NCI-H748 (cell line): ENCODE data around the gene ELMOD3.
"Not testable (repeated sequence)": the region's sequence is repeated elsewhere in the genome, so short reads cannot be mapped to it uniquely, and the experiment has no call there.

Experiments
- DNase-seq: peaks from one replicate; lab custom pipeline; 2025; ENCODE audit not compliant: unreplicated experiment; lab: John Stamatoyannopoulos, UW

The ELMOD3 gene

GRCh38 chr2:85329181-85329651 lies 25.4 kb upstream of the ELMOD3 start:
- DNase-seq, result no peak

- DNase-seq, result not testable (repeated sequence)
Measured at GRCh38 chr2:85329701-85330100, 24.9 kb upstream of the ELMOD3 start.

GRCh38 chr2:85330839-85331636 lies 23.5 kb upstream of the ELMOD3 start:
- DNase-seq, result no peak

GRCh38 chr2:85333877-85334276 lies 20.7 kb upstream of the ELMOD3 start:
- not testable (repeated sequence) for DNase-seq

DNA sequence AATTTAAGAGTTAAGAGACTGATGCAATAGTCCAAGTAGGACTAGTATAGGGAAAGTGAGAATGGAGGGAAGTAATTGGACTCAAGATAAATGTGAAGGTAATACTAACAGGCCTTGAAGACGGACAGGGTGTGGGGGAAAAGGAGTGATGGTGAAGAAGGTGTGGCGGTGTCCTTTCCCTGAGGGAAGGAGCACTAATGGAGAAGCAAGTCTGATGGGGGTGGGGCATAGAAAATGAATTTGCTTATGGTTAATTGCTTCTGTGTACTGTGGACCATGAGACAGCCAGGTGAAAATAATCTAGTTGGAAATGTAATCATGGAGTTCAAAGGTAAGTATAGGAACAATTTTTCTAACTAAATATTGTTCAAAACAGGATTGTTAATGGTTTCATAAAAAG lies 19.6 kb upstream of the ELMOD3 start:
- no peak for DNase-seq

DNA sequence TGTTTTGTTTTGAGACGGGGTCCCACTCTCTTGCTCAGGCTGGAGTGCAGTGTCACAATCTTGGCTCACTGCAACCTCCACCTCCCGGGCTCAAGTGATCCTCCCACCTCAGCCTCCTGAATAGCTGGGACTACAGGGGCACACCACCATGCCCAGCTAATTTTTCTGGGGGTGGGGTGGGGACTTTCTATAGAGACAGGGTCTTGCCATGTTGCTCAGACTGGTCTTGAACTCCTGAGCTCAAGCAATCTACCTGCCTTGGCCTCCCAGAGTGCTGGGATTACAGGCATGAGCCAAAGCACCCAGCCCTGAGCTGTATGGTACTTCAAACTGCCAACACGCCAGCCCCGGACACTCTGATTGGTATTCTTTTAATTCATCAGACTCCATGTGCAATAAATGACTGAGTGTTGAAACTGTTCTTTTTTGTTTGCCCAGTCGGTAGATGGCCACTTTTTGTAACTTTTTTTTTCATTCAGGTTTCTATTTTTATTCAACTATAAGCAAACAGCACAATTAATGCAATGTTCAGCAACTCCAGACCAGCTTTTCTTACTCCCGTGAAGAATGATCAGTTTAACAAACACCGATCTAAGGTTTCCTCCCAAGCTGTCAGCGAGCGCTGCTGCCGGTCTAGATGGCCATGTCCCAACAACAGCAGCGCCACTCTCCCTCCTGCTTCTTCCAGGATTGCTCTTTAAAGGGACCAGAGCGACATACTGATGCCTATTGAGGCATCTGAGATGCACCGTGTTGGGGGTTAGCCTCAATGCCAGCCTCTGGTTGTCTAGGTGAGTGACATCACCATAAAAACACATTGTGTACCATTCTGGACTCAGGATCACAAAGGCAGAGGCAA lies 14.3 kb upstream of the ELMOD3 start:
- DNase-seq, result no peak

DNA sequence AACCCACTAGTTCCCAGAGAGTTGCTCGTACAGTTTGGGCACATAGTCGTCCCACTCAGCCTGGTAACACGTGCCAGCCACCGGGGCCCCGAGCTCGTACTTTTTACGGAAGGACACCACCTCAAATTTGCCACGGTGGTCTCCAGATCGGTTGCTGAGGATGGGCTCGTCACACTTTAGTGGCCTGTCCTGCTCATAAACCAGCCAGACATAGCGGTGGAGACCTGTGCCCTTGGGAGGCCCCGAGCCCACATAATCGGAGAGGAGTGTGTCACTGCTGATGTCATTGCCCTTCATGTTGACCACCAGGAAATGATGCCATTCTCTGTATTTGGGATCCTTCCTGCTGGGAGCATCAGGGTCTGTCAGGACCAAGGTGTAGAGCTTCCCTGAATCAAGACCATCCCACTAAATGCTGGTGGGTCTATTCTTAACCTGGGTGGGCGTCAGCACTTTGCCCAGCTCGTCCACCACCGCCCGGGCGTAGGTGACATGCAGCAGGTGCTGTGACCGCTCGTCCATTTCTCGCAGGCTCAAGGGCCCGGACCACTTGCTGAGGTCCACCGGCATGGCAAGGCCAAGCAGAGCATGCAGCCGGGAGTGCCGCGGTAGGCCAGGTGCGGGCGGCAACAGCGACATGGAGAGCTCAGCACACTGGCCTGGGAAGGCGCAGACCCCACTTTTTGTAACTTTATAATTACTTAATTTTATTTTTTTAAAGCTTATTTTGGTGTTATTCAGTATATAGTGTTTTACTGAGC lies 13.1 kb upstream of the ELMOD3 start:
- no peak for DNase-seq

- DNase-seq, result no peak
Measured at GRCh38 chr2:85342156-85342555, 12.4 kb upstream of the ELMOD3 start.

GRCh38 chr2:85343207-85343895 lies 11.2 kb upstream of the ELMOD3 start:
- not testable (repeated sequence) for DNase-seq

DNA sequence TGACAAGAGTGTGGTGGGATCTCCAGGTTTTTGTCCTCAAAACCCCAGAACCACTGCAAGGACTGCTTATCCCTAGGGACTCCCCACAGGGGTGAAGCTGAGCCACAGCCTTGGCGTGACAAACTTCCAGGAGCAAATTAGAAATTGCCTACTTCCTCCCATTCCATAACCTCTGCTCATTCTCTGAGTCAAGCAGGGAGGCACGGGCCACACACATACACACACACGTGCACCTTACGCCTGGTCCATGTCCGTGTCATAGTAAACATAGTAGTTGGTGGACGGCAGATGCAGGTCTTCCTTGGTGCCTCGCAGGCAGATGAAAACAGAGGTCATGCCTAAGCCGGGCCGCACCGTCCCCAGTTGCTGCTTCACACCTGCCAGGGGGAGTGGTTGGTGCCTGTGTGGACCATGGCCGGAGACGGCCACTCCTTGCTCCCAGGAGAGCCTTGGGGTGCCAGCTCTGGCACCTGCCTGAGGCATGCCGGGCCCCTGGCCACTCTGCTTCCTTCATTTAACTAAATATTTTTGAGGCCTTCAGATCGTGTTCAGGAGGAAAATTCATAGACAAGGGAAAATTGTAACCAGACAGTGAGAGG lies 10.1 kb upstream of the ELMOD3 start:
- DNase-seq, result no peak

DNA sequence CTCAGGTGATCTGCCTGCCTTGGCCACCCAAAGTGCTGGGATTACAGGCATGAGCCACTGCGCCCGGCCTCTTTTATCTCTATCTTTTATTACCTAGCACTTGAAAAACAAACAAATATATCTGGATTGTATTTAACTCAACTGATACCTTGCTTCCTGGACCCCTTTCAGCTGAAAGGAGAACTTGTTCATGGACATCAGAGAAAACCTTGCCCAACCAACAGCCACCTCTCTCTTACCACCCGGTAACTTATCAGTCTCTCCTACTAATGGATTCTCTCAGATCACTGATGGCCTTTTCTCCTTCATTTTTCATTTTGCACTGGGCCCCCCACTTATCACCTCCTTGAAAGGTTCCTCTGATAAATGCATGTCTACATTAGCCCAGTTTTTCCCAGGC lies 7.0 kb upstream of the ELMOD3 start:
- DNase-seq, result no peak

DNA sequence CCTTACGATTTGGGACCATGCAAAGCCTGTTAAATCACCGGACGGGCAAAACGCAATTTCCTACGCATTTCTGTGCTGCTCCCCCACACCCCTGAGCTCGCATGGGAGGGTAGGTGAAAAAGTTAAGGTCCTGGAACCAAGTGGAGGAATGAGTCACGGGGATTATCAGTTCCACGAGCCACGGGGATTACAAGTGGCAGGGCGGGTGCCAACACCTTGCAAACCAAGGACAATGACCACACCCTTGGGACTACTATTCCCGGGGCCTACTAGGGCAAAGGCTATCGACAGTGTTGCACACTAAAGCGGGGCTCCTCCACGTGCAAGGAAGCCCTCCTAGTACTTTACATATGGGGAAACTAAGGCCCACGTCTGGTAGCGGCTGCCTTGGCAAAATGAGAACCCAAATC lies 688 bp upstream of the ELMOD3 start:
- peak; percentile 18 for DNase-seq

DNA sequence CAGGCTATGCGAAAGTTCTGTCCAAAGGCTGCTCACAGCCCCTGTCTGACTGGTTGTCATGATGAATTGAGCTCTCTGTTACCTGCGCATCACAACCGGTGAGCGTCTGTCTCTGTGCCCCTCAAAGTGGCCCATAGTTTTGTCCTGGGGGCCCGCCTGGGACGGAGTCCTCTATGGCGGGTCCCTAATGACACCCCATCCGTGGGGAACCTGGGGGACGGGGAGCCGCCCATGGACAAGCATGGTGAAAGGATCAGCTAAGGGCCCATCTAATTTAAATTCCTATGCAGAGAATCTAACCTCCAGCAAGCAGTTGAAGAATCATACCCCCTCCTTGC lies 473 bp downstream of the ELMOD3 start:
- DNase-seq, result no peak

- no peak for DNase-seq
Measured at GRCh38 chr2:85355521-85355920, 952 bp downstream of the ELMOD3 start.

GRCh38 chr2:85356186-85356585 lies 1.6 kb downstream of the ELMOD3 start:
- DNase-seq, result no peak

- no peak for DNase-seq
Measured at GRCh38 chr2:85357736-85358135, 3.2 kb downstream of the ELMOD3 start.

DNA sequence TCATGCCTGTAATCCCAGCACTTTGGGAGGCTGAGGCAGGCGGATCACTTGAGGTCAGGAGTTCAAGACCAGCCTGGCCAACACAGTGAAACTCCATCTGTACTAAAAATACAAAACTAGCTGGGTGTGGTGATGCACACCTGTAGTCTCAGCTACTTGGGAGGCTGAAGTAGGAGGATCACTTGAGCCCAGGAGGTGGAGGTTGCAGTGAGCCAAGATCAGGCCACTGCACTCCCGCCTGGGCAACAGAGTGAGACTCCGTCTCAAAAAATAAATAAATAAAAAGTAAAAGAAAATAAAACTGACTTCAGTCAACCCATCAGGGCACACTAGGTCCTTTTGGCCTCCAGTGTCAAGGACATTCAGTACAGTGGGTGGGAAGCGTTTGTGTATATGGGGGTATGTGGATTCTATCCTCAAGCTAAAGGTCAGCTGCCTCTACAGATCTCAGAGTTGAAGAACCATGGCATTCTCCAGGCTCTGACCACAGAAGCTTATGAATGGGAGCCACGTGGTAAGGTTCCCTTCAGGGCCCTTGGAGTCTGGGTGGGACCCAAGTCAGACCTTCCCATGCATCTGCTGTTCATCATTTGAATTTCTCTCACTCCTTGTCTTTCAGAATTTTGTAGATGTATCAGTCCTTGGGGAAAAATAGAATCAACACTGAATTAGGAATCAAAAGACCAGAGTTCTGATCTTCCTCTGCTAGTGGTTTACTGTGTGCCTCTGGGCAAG lies 8.3 kb downstream of the ELMOD3 start:
- not testable (repeated sequence) for DNase-seq

GRCh38 chr2:85367180-85367579 lies 12.6 kb downstream of the ELMOD3 start:
- no peak for DNase-seq

- no peak for DNase-seq
Measured at GRCh38 chr2:85368921-85369320, 14.4 kb downstream of the ELMOD3 start.

- DNase-seq, result no peak
Measured at GRCh38 chr2:85369500-85369899, 14.9 kb downstream of the ELMOD3 start.
